HepG2 (cell line): ENCODE measurements around the gene HECTD1. TPM values are rescaled to one million over a fixed set of nuclear protein-coding genes. Genes with fewer than 3 reads are reported as not detected.

Source experiments
- FOXP1 ChIP-seq, 2 experiments: fragments of 450-650 bp in 1 of 2; IDR thresholded peaks; 2 replicates each; pipeline ENCODE4 v1.6.1; 2017 to 2018; ENCODE audit warnings: antibody characterized with exemption in 1 of 2
- HHEX ChIP-seq: IDR thresholded peaks from 2 replicates; pipeline ENCODE4 v1.6.1; 2016; ENCODE audit warnings: control low read depth
- JARID2 ChIP-seq: sonication (generic); formaldehyde crosslinking; IDR thresholded peaks from 2 replicates; pipeline ENCODE4 v1.8.1; 2023; ENCODE audit warnings: missing genetic modification reagents, inconsistent platforms; ENCODE audit not compliant: insufficient replicate concordance
- MIXL1 ChIP-seq: IDR thresholded peaks from 2 replicates; pipeline ENCODE4 v1.6.1; 2016
- SOX5 ChIP-seq: IDR thresholded peaks from 2 replicates; pipeline ENCODE4 v1.6.1; 2016; ENCODE audit warnings: borderline replicate concordance
- ZKSCAN5 ChIP-seq: sonication (generic); formaldehyde crosslinking; IDR thresholded peaks from 2 replicates; pipeline ENCODE4 v1.5.1; 2020; ENCODE audit warnings: mild to moderate bottlenecking, missing genetic modification reagents
- ZNF142 ChIP-seq: sonication (generic); formaldehyde crosslinking; IDR thresholded peaks from 2 replicates; pipeline ENCODE4 v1.4.0; 2020; ENCODE audit warnings: missing genetic modification reagents
- ZNF431 ChIP-seq: sonication (generic); formaldehyde crosslinking; IDR thresholded peaks from 2 replicates; pipeline ENCODE4 v1.9.0; 2022; ENCODE audit warnings: missing genetic modification reagents, low read depth, mild to moderate bottlenecking, borderline replicate concordance
- ZNF446 ChIP-seq: sonication (generic); formaldehyde crosslinking; IDR thresholded peaks from 2 replicates; pipeline ENCODE4 v1.5.0; 2020; ENCODE audit warnings: mild to moderate bottlenecking, missing genetic modification reagents
- ZNF607 ChIP-seq: sonication (generic); formaldehyde crosslinking; IDR thresholded peaks from 2 replicates; pipeline ENCODE4 v1.5.1; 2020; ENCODE audit warnings: missing genetic modification reagents, mild to moderate bottlenecking, borderline replicate concordance
- ZNF646 ChIP-seq: sonication (generic); formaldehyde crosslinking; IDR thresholded peaks from 2 replicates; pipeline ENCODE4 v1.9.0; 2021; ENCODE audit warnings: mild to moderate bottlenecking, missing genetic modification reagents
- ZNF652 ChIP-seq: IDR thresholded peaks from 2 replicates; pipeline ENCODE4 v1.6.1; 2016; ENCODE audit warnings: low read depth, borderline replicate concordance
- ZNF800 ChIP-seq: sonication (generic); formaldehyde crosslinking; IDR thresholded peaks from 2 replicates; pipeline ENCODE4 v1.4.0; 2020; ENCODE audit warnings: missing genetic modification reagents
- polyA plus RNA-seq, 8 experiments: library from polyadenylated mRNA; depleted of rRNA in 3 of 8; stranded (reverse) in 7 of 8; unstranded in 1 of 8; fragments of >200 nt; fragmentation: Illumina TruSeq in 4 of 8; extraction: Trizol in 4 of 8; gene quantifications; 2 replicates each; pipeline versions ENCODE4 v1.2.1 to v1.2.3, GENCODE V29; 2011 to 2016; ENCODE audit warnings: low read depth in 4 of 8, missing spikeins in 1 of 8, mixed read lengths in 1 of 8; ENCODE audit not compliant: insufficient read depth in 1 of 8
- total RNA-seq, 5 experiments: library from RNA; depleted of rRNA; stranded (reverse); fragments of >200 nt; fragmentation: Illumina TruSeq; extraction: Trizol; gene quantifications; 2 replicates each; pipeline ENCODE4 v1.2.3, GENCODE V29; 2016; ENCODE audit warnings: low read depth in 1 of 5

HECTD1 gene
- total and polyA plus RNA-seq, 2 of the 13 experiments (the other 11 are each of a cell fraction or from before 2014, with no cell fraction given), result 312 to 560 TPM

GRCh38 chr14:31207755-31208545 lies at the start of gene HECTD1 (continued):
- TF ChIP-seq HHEX (0 out of 2 replicates have a peak, but pooled peaks have one; percentile 32), ZNF446 (CRISPR knock-in tag) (peak; percentile 85; the same call in 1 of the 2 replicates), ZNF607 (peak; percentile 100), ZNF431 (CRISPR knock-in tag) (no peak), ZNF652 (CRISPR knock-in tag) (peak; percentile 73; the same call in 1 of the 2 replicates), SOX5 (CRISPR knock-in tag) (peak; percentile 81), ZKSCAN5 (peak; percentile 92), JARID2 (peak; percentile 98), ZNF646 (peak; percentile 88), ZNF142 (CRISPR knock-in tag) (peak; percentile 98), FOXP1 (IDR thresholded peaks at IDR 0.05) (no peak), FOXP1 (CRISPR knock-in tag; IDR thresholded peaks at IDR 0.05) (peak; percentile 41; the same call in 1 of the 2 replicates), ZNF800 (CRISPR knock-in tag) (peak; percentile 100), MIXL1 (CRISPR knock-in tag) (peak; percentile 95)
